Measurements from ENCODE around the gene CLTC.

The CLTC gene

GRCh38 chr17:59629174-59629573 lies 9.5 kb downstream of the CLTC start:
- Histone ChIP-seq H4K20me1 (ENCODE audit: insufficient read depth, low read length) (peaks cover 88% of the 10 kb centered on the region), H3K4me3 (ENCODE audit: low read depth in 1 of 2, low read length in 2 of 2) (no peak overlapping the region), H3K9me3 (ENCODE audit: insufficient read depth, low read length, severe bottlenecking) (no peaks in the 10 kb centered on the region), H3K36me3 (ENCODE audit: insufficient read depth, low read length) (peaks cover 23% of the 10 kb centered on the region), H3K9ac (ENCODE audit: low read depth, low read length) (no peak overlapping the region), H3K4me2 (ENCODE audit: insufficient read depth, low read length) (no peak overlapping the region), H3K4me1 (ENCODE audit: insufficient read depth, low read length) (peaks cover 6% of the 10 kb centered on the region; the same call in 1 of the 2 replicates), H2AFZ (ENCODE audit: low read depth, low read length) (no peak overlapping the region), H3K79me2 (ENCODE audit: insufficient read depth, low read length) (peaks cover 99% of the 10 kb centered on the region), H3K27me3 (ENCODE audit: insufficient read depth, low read length, poor library complexity) (no peaks in the 10 kb centered on the region), H3K27ac (ENCODE audit: low read length) (no peak overlapping the region)
- no peak for DNase-seq
- ATAC-seq (ENCODE audit: insufficient read depth, low read depth): no peak
- TF ChIP-seq EZH2 (IDR thresholded peaks at IDR 0.05; ENCODE audit: borderline replicate concordance, low read depth, low read length, severe bottlenecking): no peak
- no peak for TF ChIP-seq CTCF (IDR thresholded peaks at IDR 0.05; ENCODE audit: borderline replicate concordance, extremely low read depth, low read length, poor library complexity, severe bottlenecking)

DNA sequence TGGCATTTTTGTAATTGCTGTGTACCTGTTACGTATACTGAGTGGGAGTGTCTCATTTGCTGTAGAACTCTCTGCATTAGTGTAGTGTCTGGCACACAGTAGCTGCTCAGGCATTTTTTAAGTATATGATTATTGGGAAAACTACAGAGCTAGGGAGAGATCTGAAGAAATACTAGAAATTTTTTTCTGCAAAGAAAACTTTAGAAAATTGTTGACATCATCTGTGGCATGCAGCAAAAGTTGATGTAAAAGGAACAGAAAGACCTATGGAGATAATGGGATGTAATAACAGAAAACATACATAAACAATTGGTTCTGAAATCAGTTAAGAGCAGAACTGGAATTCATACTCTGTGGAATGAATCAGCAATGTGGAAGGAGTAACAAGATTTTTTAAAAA lies 11.6 kb downstream of the CLTC start:
- Histone ChIP-seq H4K20me1 (ENCODE audit: insufficient read depth, low read length) (peaks cover 94% of the 10 kb centered on the region), H3K36me3 (ENCODE audit: insufficient read depth, low read length) (peaks cover 31% of the 10 kb centered on the region), H3K4me2 (ENCODE audit: insufficient read depth, low read length) (no peak overlapping the region), H3K79me2 (ENCODE audit: insufficient read depth, low read length) (peaks cover 99% of the 10 kb centered on the region), H3K27ac (ENCODE audit: low read length) (no peak overlapping the region), H3K9ac (ENCODE audit: low read depth, low read length) (no peak overlapping the region), H3K4me1 (ENCODE audit: insufficient read depth, low read length) (no peaks in the 10 kb centered on the region; the same call in 1 of the 2 replicates), H3K9me3 (ENCODE audit: insufficient read depth, low read length, severe bottlenecking) (no peaks in the 10 kb centered on the region), H3K27me3 (ENCODE audit: insufficient read depth, low read length, poor library complexity) (no peaks in the 10 kb centered on the region), H2AFZ (ENCODE audit: low read depth, low read length) (no peak overlapping the region), H3K4me3 (ENCODE audit: low read depth in 1 of 2, low read length in 2 of 2) (no peak overlapping the region)
- no peak for DNase-seq
- TF ChIP-seq CTCF (IDR thresholded peaks at IDR 0.05; ENCODE audit: borderline replicate concordance, extremely low read depth, low read length, poor library complexity, severe bottlenecking): no peak
- TF ChIP-seq EZH2 (IDR thresholded peaks at IDR 0.05; ENCODE audit: borderline replicate concordance, low read depth, low read length, severe bottlenecking): no peak
- ATAC-seq (ENCODE audit: insufficient read depth, low read depth): no peak

- Histone ChIP-seq H3K79me2 (ENCODE audit: insufficient read depth, low read length) (peaks cover 95% of the 10 kb centered on the region), H2AFZ (ENCODE audit: low read depth, low read length) (no peak overlapping the region), H3K27me3 (ENCODE audit: insufficient read depth, low read length, poor library complexity) (no peaks in the 10 kb centered on the region), H3K9ac (ENCODE audit: low read depth, low read length) (no peak overlapping the region), H3K4me2 (ENCODE audit: insufficient read depth, low read length) (no peak overlapping the region), H4K20me1 (ENCODE audit: insufficient read depth, low read length) (peaks cover 86% of the 10 kb centered on the region), H3K36me3 (ENCODE audit: insufficient read depth, low read length) (peaks cover 30% of the 10 kb centered on the region), H3K9me3 (ENCODE audit: insufficient read depth, low read length, severe bottlenecking) (no peaks in the 10 kb centered on the region), H3K4me3 (ENCODE audit: low read depth in 1 of 2, low read length in 2 of 2) (no peak overlapping the region), H3K4me1 (ENCODE audit: insufficient read depth, low read length) (no peaks in the 10 kb centered on the region; the same call in 1 of the 2 replicates), H3K27ac (ENCODE audit: low read length) (no peak overlapping the region)
- ATAC-seq (ENCODE audit: insufficient read depth, low read depth): no peak
- no peak for TF ChIP-seq CTCF (IDR thresholded peaks at IDR 0.05; ENCODE audit: borderline replicate concordance, extremely low read depth, low read length, poor library complexity, severe bottlenecking)
- TF ChIP-seq EZH2 (IDR thresholded peaks at IDR 0.05; ENCODE audit: borderline replicate concordance, low read depth, low read length, severe bottlenecking): no peak
- no peak for DNase-seq
Measured at GRCh38 chr17:59632398-59632797, 12.7 kb downstream of the CLTC start.

Measured in DND-41 (cell line).